Activated CD4-positive, CD25-positive, alpha-beta regulatory T cell (primary cell): ENCODE data around the gene GPRIN2.

Experiments
- DNase-seq, 4 experiments: peaks; one replicate each; lab custom pipeline; 2025; lab: John Stamatoyannopoulos, UW

Gene GPRIN2

GRCh38 chr10:46549171-46550075 is 7.0 kb downstream of the GPRIN2 start:
- no peak for DNase-seq

- no peak for DNase-seq
Measured at GRCh38 chr10:46548498-46549090, 7.9 kb downstream of the GPRIN2 start.

- DNase-seq: no peak
Measured at GRCh38 chr10:46547541-46548497, 8.6 kb downstream of the GPRIN2 start.

- no peak for DNase-seq
Measured at GRCh38 chr10:46546591-46547540, 9.6 kb downstream of the GPRIN2 start.

GRCh38 chr10:46545861-46546590 is 10.4 kb downstream of the GPRIN2 start:
- DNase-seq: no peak

- no peak for DNase-seq
Measured at GRCh38 chr10:46544989-46545791, 11.3 kb downstream of the GPRIN2 start.

GRCh38 chr10:46543466-46544377 is 12.7 kb downstream of the GPRIN2 start:
- DNase-seq: no peak

GRCh38 chr10:46542567-46543465 is 13.6 kb downstream of the GPRIN2 start:
- no peak for DNase-seq

GRCh38 chr10:46541735-46542566 is 14.5 kb downstream of the GPRIN2 start:
- DNase-seq: no peak

- DNase-seq: no peak
Measured at GRCh38 chr10:46541017-46541661, 15.3 kb downstream of the GPRIN2 start.

- no peak for DNase-seq
Measured at GRCh38 chr10:46540412-46541016, 15.9 kb downstream of the GPRIN2 start.

GRCh38 chr10:46539596-46540411 is 16.7 kb downstream of the GPRIN2 start:
- no peak for DNase-seq

- DNase-seq: no peak
Measured at GRCh38 chr10:46538717-46539426, 17.6 kb downstream of the GPRIN2 start.

- no peak for DNase-seq
Measured at GRCh38 chr10:46538155-46538554, 18.3 kb downstream of the GPRIN2 start.
